Amniotic stem cell (primary cell): ENCODE results near the gene RIGI.
"Not testable (repeated sequence)": the region's sequence is repeated elsewhere in the genome, so short reads cannot be mapped to it uniquely, and the experiment has no call there.

ENCODE experiments used
- DNase-seq: peaks from one replicate; lab custom pipeline; 2025; lab: John Stamatoyannopoulos, UW

RIGI gene

DNA sequence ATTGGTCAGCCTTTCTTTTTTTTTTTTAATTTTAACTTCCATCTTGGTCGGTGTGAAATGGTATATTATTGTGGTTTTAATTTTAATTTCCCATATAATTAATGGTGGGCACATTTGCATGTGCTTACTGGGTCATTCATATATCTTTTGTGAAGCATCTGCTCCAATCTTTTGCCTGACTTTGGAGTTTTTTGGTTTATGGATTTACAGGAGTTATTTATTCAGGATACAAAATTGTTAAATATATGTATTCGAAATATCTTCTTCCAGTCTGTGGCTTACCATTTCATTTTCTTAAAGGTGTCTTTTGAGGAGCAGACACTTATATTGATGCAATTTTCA, 682 bp upstream of the RIGI start:
- no peak for DNase-seq

DNA sequence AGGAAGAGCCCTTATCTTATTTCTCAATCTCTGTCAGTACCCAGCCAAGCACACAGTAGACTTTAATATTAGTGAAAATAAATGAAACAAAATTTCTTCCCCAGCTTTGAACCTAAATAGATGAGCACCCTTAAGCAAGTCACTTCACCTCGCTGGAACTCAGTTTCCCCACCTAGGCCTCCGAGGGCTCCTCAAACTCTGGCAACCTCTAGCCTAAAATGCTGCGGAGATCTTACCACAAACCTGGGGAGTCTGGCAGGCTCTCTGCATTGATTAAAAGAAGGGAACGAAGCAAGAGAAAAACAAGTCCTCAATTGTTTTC, 326 bp downstream of the RIGI start:
- no peak for DNase-seq

DNA sequence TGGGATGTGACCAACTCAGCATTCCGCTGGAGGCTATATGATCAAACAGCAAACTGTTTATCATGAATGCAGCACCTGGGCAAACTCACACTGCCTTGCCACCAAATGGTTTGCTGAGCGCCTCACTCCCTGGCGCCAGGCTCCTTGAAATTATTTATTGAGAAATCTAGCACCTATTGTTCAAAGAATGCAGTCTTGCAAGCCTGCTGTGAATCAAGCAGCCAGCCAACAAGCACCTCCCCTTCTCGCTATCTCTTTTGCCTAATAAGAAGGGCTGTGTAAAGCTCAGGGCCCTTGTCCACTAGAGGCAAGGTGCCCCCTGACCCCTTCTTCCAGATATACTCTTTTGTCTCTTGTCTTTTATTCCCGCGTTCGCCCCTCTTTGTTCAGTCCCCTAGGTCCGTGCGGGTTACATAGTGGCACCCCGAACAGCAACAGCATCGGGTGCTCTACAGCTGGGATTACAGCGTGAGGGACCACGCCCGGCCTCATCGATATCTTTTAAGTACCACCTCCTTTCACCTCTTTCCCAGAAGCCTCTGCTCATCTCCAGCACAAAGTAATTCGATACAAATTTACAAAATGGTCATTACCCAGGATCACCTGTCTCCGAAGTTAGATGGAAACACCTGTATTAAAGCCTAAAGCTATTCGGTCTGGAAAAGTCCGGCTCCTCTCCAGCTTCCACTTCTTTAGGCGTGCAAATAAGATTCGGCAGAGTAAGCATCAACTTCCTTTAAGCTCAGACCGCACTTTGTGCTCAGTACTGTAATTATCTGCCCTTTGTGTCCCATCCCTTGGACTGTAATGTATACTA, 896 bp downstream of the RIGI start:
- no peak for DNase-seq

DNA sequence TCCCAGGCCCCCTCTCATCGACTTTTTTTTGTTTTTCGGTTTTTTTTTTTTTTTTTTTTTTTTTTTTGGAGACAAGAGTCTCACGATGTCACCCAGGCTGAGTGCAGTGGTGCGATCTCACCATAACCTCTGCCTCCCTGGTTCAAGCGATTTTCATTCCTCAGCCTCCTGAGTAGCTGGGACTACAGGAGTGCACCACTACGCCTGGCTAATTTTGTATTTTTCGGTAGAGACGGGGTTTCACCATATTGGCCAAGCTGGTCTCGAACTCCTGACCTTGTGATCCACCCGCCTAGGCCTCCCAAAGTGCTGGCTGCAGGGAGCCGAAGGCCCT, 1.5 kb downstream of the RIGI start:
- not testable (repeated sequence) for DNase-seq

DNA sequence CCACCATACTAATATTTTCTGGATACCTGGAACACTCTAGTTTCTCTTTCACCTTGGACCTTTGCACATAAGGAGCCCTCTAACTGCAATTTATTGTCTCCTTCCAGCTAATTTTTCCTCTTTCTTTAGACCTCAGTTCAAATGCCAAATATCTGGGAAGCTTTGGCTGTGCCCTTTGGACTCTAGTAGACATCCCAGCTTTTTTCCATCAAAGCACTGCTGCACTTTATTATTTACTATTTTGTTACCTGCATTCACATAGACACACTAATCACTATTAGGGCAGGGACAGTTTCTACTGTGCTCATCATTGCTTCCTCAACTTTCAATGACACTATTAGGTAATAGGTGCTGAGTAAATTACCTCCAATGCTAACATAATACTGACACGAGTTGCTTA, 2.1 kb downstream of the RIGI start:
- DNase-seq: no peak

DNA sequence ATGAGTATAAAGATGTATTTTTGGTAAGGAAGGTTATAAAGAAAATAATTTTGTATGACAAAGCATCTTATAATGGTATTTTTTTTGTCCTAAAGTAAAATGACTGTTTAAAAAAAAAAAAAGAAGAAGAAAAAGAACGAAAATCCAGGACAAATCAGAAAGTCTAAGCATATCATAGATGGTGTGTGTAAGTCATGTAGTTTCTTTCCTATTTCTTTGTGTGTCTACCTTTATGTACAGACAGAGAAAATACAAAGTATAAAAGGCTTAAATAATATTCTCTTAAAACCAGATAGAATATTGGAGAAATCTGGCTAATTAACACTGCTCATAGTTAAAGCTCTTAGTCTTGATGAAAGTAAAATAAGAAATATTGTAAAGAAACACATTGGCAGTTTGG, 7.7 kb downstream of the RIGI start:
- DNase-seq: no peak

DNA sequence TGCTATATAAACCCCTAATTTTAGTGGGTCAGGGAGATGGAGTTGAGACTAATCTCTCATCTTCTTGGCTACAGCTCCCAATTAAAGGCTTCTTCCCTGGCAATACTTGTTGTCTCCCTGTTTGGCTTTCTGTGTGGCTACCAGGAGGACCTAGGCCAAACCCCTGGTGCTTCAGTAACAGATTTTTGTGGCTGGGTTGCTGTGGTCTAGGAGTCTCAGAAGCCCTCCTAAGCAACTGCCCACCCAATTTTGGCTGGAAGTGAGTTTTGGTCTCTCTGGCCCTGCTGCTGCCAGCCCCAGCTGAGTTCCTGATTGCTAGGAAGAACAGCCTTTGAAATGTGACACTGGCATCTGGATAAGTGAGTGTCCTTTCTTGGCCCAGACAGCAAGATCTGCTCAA, 9.8 kb downstream of the RIGI start:
- DNase-seq: no peak

DNA sequence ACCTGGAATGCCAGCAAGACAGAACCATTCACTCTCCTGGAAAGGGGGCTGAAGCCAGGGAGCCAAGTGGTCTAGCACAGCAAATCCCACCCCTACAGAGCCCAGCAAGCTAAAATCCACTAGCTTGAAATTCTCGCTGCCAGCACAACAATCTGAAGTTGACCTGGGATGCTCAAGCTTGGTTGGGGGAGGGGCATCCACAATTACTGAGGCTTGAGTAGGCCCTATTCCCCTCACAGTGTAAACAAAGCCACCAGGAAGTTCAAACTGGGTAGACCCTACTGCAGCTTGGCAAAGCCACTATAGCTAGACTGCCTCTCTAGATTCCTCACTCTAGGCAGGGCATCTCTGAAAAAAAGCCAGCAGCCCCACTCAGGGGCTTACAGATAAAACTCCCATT, 17.3 kb downstream of the RIGI start:
- DNase-seq: no peak

DNA sequence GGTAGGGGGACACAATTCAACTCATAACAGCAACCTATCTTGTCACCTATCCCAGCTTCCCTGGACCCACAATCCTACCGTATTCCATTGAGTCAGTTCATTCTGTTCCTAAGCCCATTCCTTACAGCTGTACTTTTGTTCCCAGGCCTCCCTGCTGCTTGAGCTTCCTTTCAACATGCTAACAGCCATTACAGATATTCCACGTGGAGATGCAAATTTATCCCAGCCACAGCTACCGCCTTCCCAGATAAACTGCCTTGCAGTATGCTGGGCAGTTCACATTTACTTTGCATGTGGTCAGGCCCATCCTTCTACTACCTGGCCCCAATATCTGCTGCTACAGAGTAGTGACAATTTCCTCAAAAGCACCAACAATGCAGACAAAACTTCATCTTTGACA, 23.0 kb downstream of the RIGI start:
- no peak for DNase-seq

DNA sequence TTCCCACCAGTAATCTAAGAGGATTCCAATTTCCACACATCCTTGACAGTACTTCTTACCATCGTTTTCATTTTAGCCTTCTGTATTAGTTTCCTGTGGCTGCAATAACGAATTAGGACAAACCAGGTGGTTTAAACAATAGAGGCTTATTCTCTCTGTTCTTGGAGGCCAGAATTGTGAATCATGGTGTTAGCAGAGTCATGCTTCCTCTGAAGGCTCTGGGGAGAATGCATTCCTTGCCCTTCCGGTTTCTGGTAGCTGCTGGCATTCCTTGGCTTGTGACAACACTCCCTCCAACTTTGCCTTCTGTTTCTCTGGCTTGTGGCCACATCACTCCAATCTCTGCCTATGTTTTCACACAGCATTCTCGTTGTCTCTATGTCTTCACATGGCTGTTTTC, 23.5 kb downstream of the RIGI start:
- DNase-seq: no peak

DNA sequence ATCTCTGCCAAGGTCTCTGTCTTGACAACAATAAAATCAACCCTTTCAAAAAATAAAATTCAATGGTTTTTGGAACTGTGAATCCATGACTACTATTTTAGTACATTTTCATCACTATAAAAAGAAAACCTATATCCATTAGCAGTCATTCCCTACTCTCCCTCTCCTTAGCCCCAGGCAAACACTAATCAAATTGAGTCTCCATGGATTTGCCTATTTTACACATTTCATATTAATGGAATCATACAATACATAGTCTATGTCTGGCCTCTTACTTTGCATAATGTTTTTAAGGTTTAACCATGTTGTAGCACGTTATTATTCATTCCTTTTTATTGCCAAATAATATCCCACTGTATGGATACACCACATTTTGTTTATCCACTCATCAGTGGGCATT, 24.1 kb downstream of the RIGI start:
- no peak for DNase-seq

DNA sequence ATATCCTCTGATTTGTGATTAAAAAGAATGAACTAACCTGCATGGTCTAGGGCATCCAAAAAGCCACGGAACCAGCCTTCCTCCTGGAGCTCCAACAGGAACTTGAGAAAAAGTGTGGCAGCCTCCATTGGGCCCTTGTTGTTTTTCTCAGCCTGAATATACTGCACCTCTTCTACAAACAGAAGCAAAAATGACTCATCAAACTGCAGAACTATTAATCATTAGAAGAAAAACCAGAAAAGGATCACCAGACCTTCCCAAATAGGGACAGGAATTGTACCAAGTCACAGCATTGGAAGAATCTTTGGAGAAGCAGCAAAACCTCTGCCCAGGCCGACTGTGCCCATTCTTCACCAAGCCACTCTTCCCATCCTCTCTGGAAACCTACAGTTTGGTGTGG, 25.2 kb downstream of the RIGI start:
- no peak for DNase-seq

DNA sequence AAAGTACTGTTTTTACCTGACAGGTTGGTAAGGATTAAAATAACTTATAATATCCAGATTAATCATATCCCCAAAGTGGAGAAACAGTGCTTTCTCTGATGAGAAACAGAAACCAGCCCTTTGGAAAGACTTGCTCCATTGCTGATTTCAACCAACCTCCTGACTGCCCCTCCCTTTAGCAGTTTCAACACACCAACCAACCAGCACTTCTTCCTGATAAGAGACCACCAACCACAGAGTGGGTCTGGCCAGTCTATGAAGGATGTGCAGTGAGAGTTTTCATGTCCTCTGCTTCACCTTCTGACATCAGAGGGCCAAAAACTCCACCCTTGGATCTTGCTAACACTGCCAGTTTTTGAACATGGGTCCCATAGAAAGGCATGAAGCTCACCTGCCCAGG, 28.1 kb downstream of the RIGI start:
- no peak for DNase-seq

DNA sequence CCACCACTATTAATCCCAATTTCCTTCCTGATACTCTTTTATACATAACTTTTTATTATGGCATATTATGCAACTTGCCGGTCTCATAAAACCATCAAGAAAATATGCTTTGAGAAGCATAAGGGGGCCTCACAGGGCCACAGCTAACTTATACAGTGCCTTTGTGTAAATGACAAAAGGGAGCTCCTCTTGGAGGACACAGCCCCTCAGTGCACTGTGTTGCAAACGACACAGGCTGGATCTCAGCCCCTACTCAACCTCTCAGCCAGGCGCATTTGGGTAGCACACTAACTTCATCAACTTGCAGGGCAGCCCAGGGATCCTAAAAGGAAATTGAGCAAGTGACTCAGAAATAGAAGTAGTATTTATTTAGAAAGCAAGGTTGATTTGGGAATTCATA, 35.4 kb downstream of the RIGI start:
- DNase-seq: no peak

DNA sequence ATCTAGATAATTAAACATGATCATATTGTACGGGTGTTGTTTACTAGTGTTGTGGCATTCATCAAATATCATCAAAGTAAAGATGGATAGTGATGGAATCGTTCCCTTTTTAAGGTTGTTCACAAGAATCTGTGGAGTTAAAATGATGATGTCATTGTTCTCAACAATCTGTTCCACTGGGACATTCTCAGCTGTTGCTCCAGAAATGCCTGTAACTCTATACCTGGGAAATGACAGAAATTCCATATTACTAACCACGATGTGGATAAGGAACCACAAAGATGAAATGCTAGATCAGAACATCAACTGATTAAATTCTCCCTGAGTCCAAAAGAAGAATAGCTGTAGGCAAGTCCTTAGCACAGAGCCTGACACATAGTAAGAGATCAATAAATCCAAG, 38.0 kb downstream of the RIGI start:
- peak; percentile 4 for DNase-seq

DNA sequence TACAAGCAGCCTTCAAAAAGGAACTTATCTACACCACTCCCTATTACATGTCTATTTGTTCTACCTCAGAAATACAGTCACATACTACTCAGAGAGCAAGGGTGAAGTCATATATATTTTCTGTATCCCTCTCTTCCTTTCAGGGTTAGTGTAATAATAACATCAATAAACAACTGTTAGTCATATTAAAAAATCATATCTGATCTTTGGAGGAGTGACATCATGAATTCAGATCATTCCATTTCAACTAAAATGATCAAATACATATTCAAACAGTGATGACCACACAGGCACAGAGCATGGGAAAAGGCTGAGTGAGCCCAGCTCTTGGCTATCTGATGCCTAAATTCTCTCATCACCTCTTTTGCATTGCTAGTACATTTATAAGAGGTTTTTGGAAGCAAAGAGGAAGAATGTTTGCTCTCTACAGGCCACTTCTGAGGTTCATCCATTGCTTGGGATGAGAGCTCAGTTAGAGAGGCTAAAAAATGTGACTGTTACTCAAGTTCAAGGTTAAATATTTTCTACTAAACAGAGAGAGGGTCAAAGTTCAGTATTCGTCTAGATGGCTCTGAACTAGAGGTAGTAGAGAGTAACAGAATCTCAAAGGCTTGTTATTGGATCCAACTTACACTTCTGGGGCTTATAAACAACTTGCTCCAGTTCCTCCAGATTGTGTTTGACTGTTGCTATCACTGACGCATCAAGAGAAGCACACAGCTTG, 39.0 kb downstream of the RIGI start:
- peak; percentile 10 for DNase-seq

DNA sequence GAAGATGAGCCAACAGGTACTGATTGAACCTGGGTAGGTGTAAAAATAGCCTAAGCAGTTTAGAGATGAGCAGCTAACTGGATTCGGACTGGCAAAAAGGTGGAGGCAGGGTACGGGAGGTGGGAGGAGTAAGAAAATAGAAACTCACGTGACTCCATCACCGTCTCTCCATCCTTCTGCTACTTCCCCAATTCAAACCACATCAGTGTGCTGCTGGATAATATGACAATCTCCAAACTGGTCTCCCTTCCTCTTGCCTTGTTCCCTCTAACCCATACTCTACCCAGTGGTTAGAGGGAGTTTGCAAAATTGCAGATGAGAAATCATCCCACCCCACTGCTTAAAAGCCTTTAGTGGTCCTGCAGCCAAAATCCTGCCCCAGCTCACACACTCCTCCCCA, 42.7 kb downstream of the RIGI start:
- no peak for DNase-seq
